Neural cell (in vitro differentiated cells): ENCODE results near the gene FAM89A.

Experiments used
- CTCF ChIP-seq: fragments of 450-650 bp; IDR thresholded peaks from 2 replicates; pipeline ENCODE4 v1.5.1; 2014; ENCODE audit warnings: antibody characterized with exemption, mild to moderate bottlenecking, moderate library complexity; ENCODE audit not compliant: poor library complexity, severe bottlenecking
- POLR2AphosphoS5 ChIP-seq: IDR thresholded peaks from 2 replicates; pipeline ENCODE4 v1.6.1; 2012
- RAD21 ChIP-seq: fragments of 450-650 bp; conservative IDR thresholded peaks from 2 replicates; pipeline ENCODE4 v1.6.1; 2014; ENCODE audit warnings: antibody characterized with exemption, mild to moderate bottlenecking, moderate library complexity

DNA sequence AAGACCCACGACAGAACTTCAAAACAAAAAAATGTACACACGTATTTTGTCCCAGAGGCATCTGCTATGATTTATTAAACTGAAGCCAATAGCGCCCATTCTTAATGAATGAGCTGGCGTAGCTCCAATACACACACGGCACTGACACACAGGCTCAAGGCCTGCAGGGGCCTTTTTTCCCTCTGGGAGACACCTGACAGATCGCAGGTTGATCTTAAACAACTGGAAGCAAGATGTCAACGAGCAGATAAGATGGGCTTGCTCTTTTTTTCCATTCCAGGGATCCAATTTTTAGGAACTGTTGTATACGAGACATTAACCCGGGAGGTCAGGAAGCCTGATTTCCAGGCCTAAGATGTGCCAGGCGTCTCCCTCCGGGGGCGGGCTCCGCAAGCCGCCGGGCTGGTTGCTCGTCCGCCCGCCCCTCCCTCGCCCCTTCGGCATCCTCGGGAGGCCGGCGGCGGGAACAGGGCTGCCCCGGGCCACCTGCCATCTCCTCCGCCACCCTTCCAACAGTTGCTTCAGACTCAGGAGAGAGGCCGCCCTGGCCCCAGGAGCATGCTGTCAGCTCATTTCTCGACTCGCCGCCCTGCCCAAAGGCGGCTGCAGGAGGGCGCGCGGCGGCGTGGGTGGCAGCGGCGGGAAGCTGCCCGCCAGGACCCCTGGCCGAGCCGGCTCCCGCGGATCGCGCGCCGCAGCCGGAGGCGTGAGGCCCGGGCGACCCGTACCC, 62.1 kb downstream of the FAM89A start:
- TF ChIP-seq CTCF (no peak), RAD21 (no peak), POLR2AphosphoS5 (no peak)
